Ectodermal cell (in vitro differentiated cells): ENCODE data around the gene UBE2C.
"Not testable (repeated sequence)": the region's sequence is repeated elsewhere in the genome, so short reads cannot be mapped to it uniquely, and the experiment has no call there.

Experiments used
- H3K27ac ChIP-seq: 2 replicates; pipeline ENCODE4 v1.7.0; 2013; ENCODE audit warnings: mild to moderate bottlenecking, low read depth, low read length; ENCODE audit not compliant: insufficient read depth, poor library complexity, severe bottlenecking
- H3K27me3 ChIP-seq: 2 replicates; pipeline ENCODE4 v1.7.0; 2013; ENCODE audit warnings: mild to moderate bottlenecking, low read length; ENCODE audit not compliant: insufficient read depth, control insufficient read depth, poor library complexity, severe bottlenecking
- H3K36me3 ChIP-seq: one replicate; pipeline ENCODE4 v1.7.0; 2013; ENCODE audit warnings: low read length; ENCODE audit not compliant: control insufficient read depth, insufficient read depth
- H3K4me1 ChIP-seq: one replicate; pipeline ENCODE4 v1.7.0; 2013; ENCODE audit warnings: low read length; ENCODE audit not compliant: control insufficient read depth, insufficient read depth
- H3K4me3 ChIP-seq: 2 replicates; pipeline ENCODE4 v1.7.0; 2013; ENCODE audit warnings: low read depth, low read length, control low read depth; ENCODE audit not compliant: insufficient read depth
- H3K9me3 ChIP-seq: 2 replicates; pipeline ENCODE4 v1.7.0; 2013; ENCODE audit warnings: mild to moderate bottlenecking, low read length, moderate library complexity; ENCODE audit not compliant: control insufficient read depth
- WGBS, 2 experiments: methylation state at CpG; one replicate each; pipeline ENCODE4 v1.1.7; 2013; ENCODE audit warnings: missing lambda C conversion rate in 2 of 2; 5-methylcytosine and 5-hydroxymethylcytosine counted together

The UBE2C gene

DNA sequence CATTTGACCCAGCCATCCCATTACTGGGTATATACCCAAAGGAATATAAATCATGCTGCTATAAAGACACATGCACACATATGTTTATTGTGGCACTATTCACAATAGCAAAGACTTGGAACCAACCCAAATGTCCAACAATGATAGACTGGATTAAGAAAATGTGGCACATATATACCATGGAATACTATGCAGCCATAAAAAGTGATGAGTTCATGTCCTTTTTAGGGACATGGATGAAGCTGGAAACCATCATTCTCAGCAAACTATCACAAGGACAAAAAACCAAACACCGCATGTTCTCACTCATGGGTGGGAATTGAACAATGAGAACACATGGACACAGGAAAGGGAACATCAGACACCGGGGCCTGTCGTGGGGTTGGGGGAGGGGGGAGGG lies 14.5 kb upstream of the UBE2C start:
- WGBS, 2 experiments: 93 to 94% methylated on average over 2 to 3 of the region's 3 CpGs

DNA sequence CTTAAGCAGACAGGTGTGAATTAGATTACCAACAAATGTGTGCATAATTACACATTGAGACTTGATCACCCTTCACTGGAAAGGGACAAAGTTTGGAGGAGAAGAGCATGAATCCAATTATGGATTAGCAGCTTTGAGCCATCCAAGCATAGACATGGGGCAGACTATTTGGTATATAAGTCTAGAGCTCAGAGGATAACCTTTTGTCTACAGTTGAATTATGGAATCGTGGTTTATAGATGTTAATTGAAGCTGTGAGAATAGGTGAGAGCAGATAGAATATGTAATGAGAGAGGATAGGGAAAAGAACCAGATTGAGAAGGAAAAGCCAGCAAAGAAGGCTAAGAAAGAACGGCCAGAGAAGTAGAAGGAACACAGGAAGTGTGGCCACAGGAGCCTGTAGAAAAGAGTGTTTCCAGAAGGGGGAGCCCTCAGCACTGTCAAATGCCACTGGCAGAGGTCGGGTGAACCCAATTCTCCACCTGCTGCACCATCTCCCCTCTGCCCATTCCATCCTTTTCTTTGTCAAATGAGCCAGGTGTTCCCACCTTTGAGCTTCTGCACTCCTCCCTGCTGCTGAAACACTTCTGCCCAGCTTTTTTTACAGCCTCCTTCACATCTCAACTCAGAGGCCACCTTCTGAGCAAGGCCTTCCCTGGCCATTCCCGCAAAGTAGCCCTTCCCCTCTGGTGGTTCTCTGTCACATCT lies 13.4 kb upstream of the UBE2C start:
- peaks cover 34% of the 10 kb centered on the region for H3K36me3 ChIP-seq
- H3K9me3 ChIP-seq: no peaks in the 10 kb centered on the region
- no peaks in the 10 kb centered on the region for H3K4me1 ChIP-seq
- WGBS, 2 experiments: 47 to 51% methylated on average over 4 of the region's 4 CpGs
- no peak overlapping the region for H3K27ac ChIP-seq
- H3K27me3 ChIP-seq: no peaks in the 10 kb centered on the region
- no peak overlapping the region for H3K4me3 ChIP-seq

More for the DNA sequence above, 14.5 kb upstream of the UBE2C start:
- H3K4me3 ChIP-seq, H3K27ac ChIP-seq, H3K4me1 ChIP-seq, H3K9me3 ChIP-seq, H3K27me3 ChIP-seq: not testable (repeated sequence)
- H3K36me3 ChIP-seq: peaks cover 24% of the 10 kb centered on the region

DNA sequence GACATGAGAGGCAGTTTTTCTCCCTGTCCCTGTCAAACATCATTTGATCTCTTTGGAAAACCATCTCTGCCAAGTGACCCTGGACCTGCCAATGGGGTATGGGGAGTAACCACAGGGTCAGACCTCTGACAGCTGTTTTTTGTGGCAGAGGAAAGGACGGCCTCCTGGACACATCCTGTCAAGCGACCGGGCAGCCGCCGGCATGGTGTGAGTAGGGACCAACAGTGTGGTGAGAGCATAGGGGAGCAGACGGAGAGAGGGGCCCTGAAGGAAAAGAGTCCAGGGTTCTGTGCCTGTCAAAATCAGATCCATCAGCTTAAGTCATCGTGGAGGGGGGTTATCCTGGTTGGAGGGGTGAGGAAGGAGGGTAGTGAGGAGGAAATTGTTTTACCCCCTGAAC lies 10.6 kb upstream of the UBE2C start:
- H3K27me3 ChIP-seq: no peaks in the 10 kb centered on the region
- H3K36me3 ChIP-seq: peaks cover 34% of the 10 kb centered on the region
- H3K27ac ChIP-seq: no peak overlapping the region
- H3K9me3 ChIP-seq: no peaks in the 10 kb centered on the region
- WGBS, 2 experiments: 88 to 89% methylated on average over 7 of the region's 7 CpGs
- no peaks in the 10 kb centered on the region for H3K4me1 ChIP-seq
- no peak overlapping the region for H3K4me3 ChIP-seq

DNA sequence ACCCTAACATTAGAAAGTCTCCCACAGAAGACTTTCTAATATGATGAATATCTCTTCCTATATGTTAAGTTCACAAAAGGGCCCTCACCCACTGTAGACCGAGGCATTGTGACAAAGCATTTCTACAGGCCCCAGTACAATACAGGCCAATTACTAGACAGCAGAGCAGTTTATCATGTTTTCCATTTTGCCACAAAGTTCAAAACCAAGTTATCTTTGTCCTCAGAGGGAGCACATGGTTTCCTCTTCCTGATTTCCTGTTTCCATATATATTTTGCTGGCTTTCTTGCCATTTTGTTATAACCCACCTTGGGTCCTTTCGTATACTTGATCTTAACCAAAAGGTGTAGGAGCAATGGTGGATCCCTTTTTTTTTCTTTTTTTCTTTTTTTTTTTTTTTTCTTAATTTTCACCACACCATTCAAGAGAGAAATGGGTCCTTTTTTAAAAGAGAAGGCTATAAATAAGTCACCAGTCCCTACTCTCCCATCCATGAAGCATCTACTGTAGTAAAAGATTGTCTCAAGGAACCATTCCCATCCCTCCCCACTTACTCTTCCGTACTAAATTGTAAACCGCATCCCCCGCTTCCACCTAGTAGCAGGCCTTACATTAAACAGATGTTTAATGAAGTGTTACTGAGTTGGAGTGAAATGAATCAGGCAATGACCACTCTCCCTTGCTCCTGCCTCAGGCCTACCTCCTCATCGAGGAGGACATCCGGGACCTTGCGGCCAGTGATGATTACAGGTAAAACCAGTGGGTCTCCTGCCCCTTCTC lies 2.1 kb upstream of the UBE2C start:
- Histone ChIP-seq H3K36me3 (peaks cover 29% of the 10 kb centered on the region), H3K4me1 (no peaks in the 10 kb centered on the region), H3K9me3 (no peaks in the 10 kb centered on the region), H3K4me3 (no peak overlapping the region), H3K27ac (no peak overlapping the region), H3K27me3 (no peaks in the 10 kb centered on the region)
- WGBS, 2 experiments: 95 to 97% methylated on average over 5 to 7 of the region's 8 CpGs

DNA sequence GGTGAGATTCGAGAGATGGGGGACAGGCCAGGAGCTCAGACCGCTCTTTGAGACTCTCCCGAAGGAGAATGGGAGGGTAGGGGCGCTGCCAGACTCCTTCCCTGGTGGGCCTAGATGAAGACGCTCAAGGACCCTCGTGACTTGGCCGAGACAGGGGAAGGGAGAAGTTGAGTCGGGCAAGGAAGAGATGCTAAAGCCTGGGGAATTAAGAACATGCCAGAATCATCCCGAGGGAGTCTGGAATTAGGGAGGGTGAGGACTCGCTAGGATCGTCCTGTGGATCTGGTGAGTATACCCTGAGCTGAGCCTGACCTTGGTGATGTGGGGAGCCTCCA lies 529 bp downstream of the UBE2C start:
- 1% methylated on average over 11 of the region's 11 CpGs for WGBS, 2 experiments
- no peaks in the 10 kb centered on the region for H3K27me3 ChIP-seq
- H3K27ac ChIP-seq: no peak overlapping the region

DNA sequence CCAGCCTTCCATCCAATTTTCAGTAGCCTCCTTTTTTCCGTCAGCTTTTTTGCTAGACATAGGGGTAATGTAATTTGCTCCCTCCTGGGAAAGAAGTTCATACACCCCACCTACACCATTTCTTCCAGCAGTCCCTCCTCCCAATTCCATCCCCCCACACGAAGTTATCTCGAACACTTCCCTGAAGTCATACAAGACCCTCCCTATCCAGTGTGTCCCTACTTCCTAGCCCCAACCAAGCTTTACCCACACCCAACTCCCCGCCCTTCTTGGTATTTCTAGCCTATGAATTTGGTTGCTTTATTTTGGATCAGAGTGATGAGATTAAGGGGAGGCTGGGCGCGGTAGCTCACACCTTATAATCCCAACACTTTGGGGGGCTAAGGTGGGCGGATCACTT lies 1.0 kb downstream of the UBE2C start:
- 54 to 55% methylated on average over 6 to 7 of the region's 7 CpGs for WGBS, 2 experiments
- peak overlapping the region; percentile 97 for H3K4me3 ChIP-seq
- no peak overlapping the region for H3K27ac ChIP-seq
- H3K27me3 ChIP-seq: no peaks in the 10 kb centered on the region
- H3K36me3 ChIP-seq: peaks cover 42% of the 10 kb centered on the region
- peaks cover 4% of the 10 kb centered on the region for H3K4me1 ChIP-seq
- no peaks in the 10 kb centered on the region for H3K9me3 ChIP-seq

More for the DNA sequence above, 529 bp downstream of the UBE2C start:
- H3K9me3 ChIP-seq: no peaks in the 10 kb centered on the region
- H3K4me3 ChIP-seq: peak overlapping the region; percentile 97
- peaks cover 44% of the 10 kb centered on the region for H3K36me3 ChIP-seq
- peaks cover 4% of the 10 kb centered on the region for H3K4me1 ChIP-seq

DNA sequence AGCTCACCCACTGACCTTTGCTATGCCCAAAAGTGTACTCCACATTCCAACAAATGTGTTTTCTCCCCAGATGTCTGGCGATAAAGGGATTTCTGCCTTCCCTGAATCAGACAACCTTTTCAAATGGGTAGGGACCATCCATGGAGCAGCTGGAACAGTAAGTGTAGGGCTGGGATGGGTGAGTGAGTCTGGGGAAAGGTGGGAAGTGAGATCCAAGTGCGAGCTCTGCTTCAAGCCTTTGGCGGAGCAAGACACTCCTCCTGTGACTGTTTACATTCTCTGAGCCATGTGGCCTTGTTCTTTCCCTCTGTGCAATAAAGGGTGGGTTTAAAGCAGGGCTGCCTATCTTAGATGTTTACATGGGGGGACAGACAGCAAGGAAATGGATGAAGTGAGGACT lies 1.9 kb downstream of the UBE2C start:
- no peak overlapping the region for H3K27ac ChIP-seq
- H3K27me3 ChIP-seq: no peaks in the 10 kb centered on the region
- 93 to 94% methylated on average over 3 of the region's 3 CpGs for WGBS, 2 experiments
- peaks cover 37% of the 10 kb centered on the region for H3K36me3 ChIP-seq
- peak overlapping the region; percentile 5 for H3K4me3 ChIP-seq
- H3K9me3 ChIP-seq: no peaks in the 10 kb centered on the region
- H3K4me1 ChIP-seq: peaks cover 4% of the 10 kb centered on the region

DNA sequence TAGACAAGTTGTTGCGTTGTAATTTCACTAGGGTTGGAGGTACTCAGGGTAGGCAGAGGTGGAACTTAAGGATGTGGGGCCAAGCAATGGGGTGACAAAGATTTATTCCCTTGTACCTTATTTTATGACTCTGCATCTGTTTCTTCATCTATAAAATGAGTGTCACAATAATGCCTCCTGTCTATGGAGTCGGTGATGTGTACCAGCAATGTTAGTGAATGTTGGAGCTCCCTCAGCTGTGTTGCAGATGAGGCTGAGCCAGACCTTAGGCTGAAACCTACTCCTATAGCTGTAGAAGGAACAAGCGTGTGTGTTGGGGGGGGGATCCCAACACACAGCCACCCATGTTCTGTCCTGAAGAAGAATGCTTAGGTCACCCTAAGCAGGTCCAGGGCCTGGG lies 4.5 kb downstream of the UBE2C start:
- peaks cover 23% of the 10 kb centered on the region for H3K36me3 ChIP-seq
- H3K27me3 ChIP-seq: no peaks in the 10 kb centered on the region
- no peaks in the 10 kb centered on the region for H3K9me3 ChIP-seq
- H3K4me3 ChIP-seq: no peak overlapping the region
- H3K4me1 ChIP-seq: peaks cover 4% of the 10 kb centered on the region
- WGBS, 2 experiments: 93 to 100% methylated on average over 3 of the region's 3 CpGs
- no peak overlapping the region for H3K27ac ChIP-seq

DNA sequence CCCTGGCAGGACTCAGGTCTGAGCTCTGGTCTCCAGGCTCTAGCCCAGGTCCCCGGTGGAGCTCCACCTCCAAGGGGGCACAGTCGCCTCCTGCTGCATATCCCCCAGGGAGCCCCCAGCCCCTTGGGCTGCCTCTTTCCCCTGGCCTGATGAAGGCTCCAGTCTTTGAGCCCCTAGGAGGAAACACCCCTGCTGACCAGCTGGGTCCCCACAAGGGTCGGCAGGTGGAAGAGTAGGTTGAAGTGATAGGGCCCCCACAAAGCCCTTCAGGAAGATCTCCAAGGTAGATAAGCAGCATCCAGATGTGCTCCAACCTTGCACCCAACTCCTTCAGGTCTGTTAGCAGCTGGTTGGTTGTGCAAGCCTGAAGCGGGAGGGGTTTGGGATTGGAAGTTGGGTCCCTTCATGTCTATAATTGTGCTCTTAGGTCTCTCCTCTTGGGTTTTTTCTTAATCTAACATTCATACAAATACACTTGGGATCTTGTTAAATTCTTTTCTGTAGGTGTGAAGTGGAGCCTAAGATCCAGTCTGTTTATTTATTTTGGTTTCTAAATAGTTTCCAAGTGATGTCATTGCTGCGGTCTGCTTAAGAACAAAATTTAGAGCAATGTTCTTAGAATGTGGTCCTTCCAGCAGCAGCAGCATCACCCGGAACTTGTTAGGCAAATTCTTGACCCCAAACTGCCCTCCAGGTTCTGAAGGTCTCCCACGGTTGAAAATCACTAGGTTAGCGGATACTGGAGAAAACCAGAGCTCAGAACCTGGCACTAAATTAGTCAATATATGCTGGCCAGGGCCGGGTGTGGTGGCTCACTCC lies 5.1 kb downstream of the UBE2C start:
- WGBS, 2 experiments: 92 to 93% methylated on average over 9 of the region's 9 CpGs
- Histone ChIP-seq H3K9me3 (no peaks in the 10 kb centered on the region), H3K27me3 (no peaks in the 10 kb centered on the region), H3K36me3 (peaks cover 23% of the 10 kb centered on the region), H3K27ac (peak overlapping the region; percentile 60), H3K4me3 (no peak overlapping the region), H3K4me1 (peaks cover 4% of the 10 kb centered on the region)

DNA sequence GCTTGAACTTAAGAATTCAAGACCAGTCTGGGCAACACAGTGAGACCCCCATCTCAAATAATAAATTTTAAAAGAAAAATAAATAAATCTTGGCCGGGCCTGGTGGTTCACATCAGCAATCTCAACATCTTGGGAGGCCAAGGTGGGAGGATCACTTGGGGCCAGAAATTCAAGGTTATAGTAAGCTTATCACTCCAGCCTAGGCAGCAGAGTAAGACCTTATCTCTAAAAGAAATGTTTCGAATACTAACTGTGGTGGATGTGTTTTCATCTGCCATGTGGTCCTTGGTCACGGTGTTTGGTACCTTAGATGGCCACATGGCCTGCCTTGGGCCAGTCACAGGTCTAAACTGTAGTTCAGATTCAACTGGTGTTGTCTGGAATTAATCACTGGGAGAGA lies 5.8 kb downstream of the UBE2C start:
- WGBS, 2 experiments: 82 to 86% methylated on average over 3 of the region's 3 CpGs
- peaks cover 4% of the 10 kb centered on the region for H3K4me1 ChIP-seq
- peaks cover 23% of the 10 kb centered on the region for H3K36me3 ChIP-seq
- no peaks in the 10 kb centered on the region for H3K9me3 ChIP-seq
- peak overlapping the region; percentile 60 for H3K27ac ChIP-seq
- H3K4me3 ChIP-seq: no peak overlapping the region
- peaks cover 6% of the 10 kb centered on the region for H3K27me3 ChIP-seq
